ENCODE results near the gene COX5A.

GRCh38 chr15:74902295-74903075 lies 35.4 kb downstream of the COX5A start:
- TF ChIP-seq CTCF (conservative IDR thresholded peaks at IDR 0.05; ENCODE audit: low read length) (no peak), EZH2phosphoT487 (IDR thresholded peaks at IDR 0.05; ENCODE audit: borderline replicate concordance, low read depth, low read length) (no peak)
